ENCODE data around the gene SH3RF3. TPM values are rescaled to one million over a fixed set of nuclear protein-coding genes. Genes with fewer than 3 reads are reported as not detected.

Gene SH3RF3
- total RNA-seq, 1 experiment from 2014 or later, result 1.0 TPM

DNA sequence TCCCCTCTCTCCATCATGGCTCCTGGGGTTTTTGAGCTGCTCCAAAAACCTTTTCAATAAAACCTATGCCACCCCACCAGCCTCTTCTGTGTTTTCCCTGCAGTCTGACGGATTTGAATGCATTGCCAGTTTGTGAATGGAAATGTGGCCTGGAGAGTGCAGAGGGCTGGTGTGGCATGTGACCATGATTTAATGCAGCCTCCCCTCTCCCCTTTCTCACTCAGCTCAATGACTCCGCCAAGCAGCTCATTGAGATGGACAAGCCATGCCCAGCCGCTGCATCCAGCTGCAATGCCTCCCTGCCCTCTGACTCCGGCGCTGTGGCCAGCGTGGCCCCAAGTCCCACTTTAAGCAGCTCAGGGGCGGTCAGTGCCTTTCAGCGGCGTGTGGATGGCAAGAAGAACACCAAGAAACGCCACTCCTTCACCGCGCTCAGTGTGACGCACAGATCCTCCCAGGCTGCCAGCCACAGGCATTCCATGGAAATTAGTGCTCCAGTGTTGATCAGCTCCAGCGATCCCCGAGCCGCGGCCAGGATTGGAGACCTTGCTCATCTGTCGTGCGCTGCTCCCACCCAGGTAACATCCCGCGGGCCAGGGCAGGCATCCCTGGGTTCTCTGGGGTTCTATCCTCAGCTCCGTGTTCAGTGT, 269.5 kb downstream of the SH3RF3 start (continued):
- TF ChIP-seq, protein P1, sequence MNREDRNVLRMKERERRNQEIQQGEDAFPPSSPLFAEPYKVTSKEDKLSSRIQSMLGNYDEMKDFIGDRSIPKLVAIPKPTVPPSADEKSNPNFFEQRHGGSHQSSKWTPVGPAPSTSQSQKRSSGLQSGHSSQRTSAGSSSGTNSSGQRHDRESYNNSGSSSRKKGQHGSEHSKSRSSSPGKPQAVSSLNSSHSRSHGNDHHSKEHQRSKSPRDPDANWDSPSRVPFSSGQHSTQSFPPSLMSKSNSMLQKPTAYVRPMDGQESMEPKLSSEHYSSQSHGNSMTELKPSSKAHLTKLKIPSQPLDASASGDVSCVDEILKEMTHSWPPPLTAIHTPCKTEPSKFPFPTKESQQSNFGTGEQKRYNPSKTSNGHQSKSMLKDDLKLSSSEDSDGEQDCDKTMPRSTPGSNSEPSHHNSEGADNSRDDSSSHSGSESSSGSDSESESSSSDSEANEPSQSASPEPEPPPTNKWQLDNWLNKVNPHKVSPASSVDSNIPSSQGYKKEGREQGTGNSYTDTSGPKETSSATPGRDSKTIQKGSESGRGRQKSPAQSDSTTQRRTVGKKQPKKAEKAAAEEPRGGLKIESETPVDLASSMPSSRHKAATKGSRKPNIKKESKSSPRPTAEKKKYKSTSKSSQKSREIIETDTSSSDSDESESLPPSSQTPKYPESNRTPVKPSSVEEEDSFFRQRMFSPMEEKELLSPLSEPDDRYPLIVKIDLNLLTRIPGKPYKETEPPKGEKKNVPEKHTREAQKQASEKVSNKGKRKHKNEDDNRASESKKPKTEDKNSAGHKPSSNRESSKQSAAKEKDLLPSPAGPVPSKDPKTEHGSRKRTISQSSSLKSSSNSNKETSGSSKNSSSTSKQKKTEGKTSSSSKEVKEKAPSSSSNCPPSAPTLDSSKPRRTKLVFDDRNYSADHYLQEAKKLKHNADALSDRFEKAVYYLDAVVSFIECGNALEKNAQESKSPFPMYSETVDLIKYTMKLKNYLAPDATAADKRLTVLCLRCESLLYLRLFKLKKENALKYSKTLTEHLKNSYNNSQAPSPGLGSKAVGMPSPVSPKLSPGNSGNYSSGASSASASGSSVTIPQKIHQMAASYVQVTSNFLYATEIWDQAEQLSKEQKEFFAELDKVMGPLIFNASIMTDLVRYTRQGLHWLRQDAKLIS (CRISPR knock-in tag; IDR thresholded peaks at IDR 0.05; ENCODE audit: borderline replicate concordance), result no peak

DNA sequence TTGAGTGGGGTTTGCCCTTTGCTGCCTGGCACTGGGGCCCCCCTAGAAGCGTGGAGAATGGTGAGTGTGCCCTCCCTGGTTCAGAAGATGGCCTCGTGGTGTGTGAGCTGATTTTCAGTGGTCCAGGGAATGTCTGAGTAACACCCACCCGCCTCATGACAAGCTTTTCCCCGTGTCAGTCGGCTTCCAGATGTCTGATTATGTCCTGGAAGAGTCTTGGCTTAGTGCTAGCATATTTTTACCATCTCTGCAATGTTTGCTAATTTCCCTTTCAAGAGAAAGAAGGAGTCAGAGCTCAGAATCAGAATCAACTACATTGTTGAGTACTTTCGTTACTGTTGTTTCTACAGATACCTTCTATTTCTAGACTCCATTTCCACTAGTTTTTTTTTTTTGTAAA, 270.1 kb downstream of the SH3RF3 start:
- CTCF ChIA-PET, result interaction anchor here (1.1 to 1.6 kb wide), 2 partner anchors 9 to 111 kb away, joined by 3 to 4 read pairs; no protein-coding TSS in a partner anchor

GRCh38 chr2:109400102-109400501, 271.1 kb downstream of the SH3RF3 start:
- TF ChIP-seq JUN (CRISPR knock-in tag; IDR thresholded peaks at IDR 0.05), result no peak
- no peak for TF ChIP-seq GABPB1 (CRISPR knock-in tag; IDR thresholded peaks at IDR 0.05)
- no peak for TF ChIP-seq ATF2 (CRISPR knock-in tag; IDR thresholded peaks at IDR 0.05; ENCODE audit: borderline replicate concordance, low read depth)
- TF ChIP-seq NFYB (CRISPR knock-in tag; conservative IDR thresholded peaks at IDR 0.05; ENCODE audit: low read depth), result no peak
- no peaks in the 10 kb centered on the region for H3K36me3 Mint-ChIP-seq
- H3K9me3 Mint-ChIP-seq, result no peaks in the 10 kb centered on the region
- ChIA-PET POLR2A (no interaction called here), CTCF (no interaction called here)
- no peak overlapping the region for H3K4me3 Mint-ChIP-seq
- DNase-seq (ENCODE audit: low spot score) (no peak), ATAC-seq (no peak)
- H3K27me3 Mint-ChIP-seq (ENCODE audit: low read depth), result no peaks in the 10 kb centered on the region
- no peak overlapping the region for H3K27ac Mint-ChIP-seq
- peaks cover 6% of the 10 kb centered on the region; the same call in 1 of the 2 replicates for H3K4me1 Mint-ChIP-seq

More for the DNA sequence above, 270.1 kb downstream of the SH3RF3 start:
- peaks cover 6% of the 10 kb centered on the region; the same call in 1 of the 2 replicates for H3K4me1 Mint-ChIP-seq
- DNase-seq (ENCODE audit: low spot score) (no peak), ATAC-seq (no peak)
- POLR2A ChIA-PET, result no interaction called here
- H3K4me3 Mint-ChIP-seq, result no peak overlapping the region
- no peak for TF ChIP-seq ESRRA (CRISPR knock-in tag; IDR thresholded peaks at IDR 0.05; ENCODE audit: borderline replicate concordance)
- no peak for TF ChIP-seq NR2C2 (CRISPR knock-in tag; IDR thresholded peaks at IDR 0.05)
- TF ChIP-seq NFATC4 (CRISPR knock-in tag; IDR thresholded peaks at IDR 0.05), result no peak
- no peak for TF ChIP-seq JUN (CRISPR knock-in tag; IDR thresholded peaks at IDR 0.05)
- TF ChIP-seq, protein P2, sequence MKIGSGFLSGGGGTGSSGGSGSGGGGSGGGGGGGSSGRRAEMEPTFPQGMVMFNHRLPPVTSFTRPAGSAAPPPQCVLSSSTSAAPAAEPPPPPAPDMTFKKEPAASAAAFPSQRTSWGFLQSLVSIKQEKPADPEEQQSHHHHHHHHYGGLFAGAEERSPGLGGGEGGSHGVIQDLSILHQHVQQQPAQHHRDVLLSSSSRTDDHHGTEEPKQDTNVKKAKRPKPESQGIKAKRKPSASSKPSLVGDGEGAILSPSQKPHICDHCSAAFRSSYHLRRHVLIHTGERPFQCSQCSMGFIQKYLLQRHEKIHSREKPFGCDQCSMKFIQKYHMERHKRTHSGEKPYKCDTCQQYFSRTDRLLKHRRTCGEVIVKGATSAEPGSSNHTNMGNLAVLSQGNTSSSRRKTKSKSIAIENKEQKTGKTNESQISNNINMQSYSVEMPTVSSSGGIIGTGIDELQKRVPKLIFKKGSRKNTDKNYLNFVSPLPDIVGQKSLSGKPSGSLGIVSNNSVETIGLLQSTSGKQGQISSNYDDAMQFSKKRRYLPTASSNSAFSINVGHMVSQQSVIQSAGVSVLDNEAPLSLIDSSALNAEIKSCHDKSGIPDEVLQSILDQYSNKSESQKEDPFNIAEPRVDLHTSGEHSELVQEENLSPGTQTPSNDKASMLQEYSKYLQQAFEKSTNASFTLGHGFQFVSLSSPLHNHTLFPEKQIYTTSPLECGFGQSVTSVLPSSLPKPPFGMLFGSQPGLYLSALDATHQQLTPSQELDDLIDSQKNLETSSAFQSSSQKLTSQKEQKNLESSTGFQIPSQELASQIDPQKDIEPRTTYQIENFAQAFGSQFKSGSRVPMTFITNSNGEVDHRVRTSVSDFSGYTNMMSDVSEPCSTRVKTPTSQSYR (CRISPR knock-in tag; IDR thresholded peaks at IDR 0.05), result no peak
- no peaks in the 10 kb centered on the region for H3K36me3 Mint-ChIP-seq
- H3K27me3 Mint-ChIP-seq (ENCODE audit: low read depth), result no peaks in the 10 kb centered on the region
- H3K9me3 Mint-ChIP-seq, result no peaks in the 10 kb centered on the region
- no peak overlapping the region for H3K27ac Mint-ChIP-seq

DNA sequence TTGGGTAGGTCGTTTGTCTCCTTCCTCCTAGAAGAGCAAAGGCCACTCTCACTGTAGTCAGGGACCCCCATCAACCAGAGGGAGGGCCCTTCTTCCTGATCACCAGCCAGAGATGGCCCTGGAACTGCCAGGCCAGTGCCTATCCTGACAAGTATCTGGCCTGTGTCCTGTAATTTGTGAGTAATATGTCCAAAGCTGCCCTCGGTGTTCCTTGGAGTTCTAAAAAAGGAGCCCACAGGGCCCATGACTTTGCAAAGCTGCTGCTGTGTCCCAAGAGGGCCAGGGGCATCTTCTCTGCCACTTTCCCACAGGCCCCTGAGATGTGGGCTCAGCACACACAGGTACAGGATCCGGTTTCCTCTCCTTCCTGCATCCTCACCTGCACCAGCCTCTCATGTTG, 272.4 kb downstream of the SH3RF3 start:
- DNase-seq (ENCODE audit: low spot score) (no peak), ATAC-seq (no peak)
- H3K27ac Mint-ChIP-seq, result no peak overlapping the region
- POLR2A ChIA-PET, result no interaction called here
- no peak overlapping the region for H3K4me3 Mint-ChIP-seq
- no peaks in the 10 kb centered on the region for H3K27me3 Mint-ChIP-seq (ENCODE audit: low read depth)
- H3K36me3 Mint-ChIP-seq, result no peaks in the 10 kb centered on the region
- H3K9me3 Mint-ChIP-seq, result no peaks in the 10 kb centered on the region
- CTCF ChIA-PET, result no interaction called here
- H3K4me1 Mint-ChIP-seq, result peaks cover 6% of the 10 kb centered on the region; the same call in 1 of the 2 replicates
- TF ChIP-seq ZNF317 (CRISPR knock-in tag; IDR thresholded peaks at IDR 0.05; ENCODE audit: borderline replicate concordance, low read depth) (no peak), ZNF263 (CRISPR knock-in tag; IDR thresholded peaks at IDR 0.05; ENCODE audit: low read depth) (no peak), FOXK1 (CRISPR knock-in tag; IDR thresholded peaks at IDR 0.05) (no peak), ZNF232 (CRISPR knock-in tag; IDR thresholded peaks at IDR 0.05) (no peak), CBFB (CRISPR knock-in tag; IDR thresholded peaks at IDR 0.05; ENCODE audit: low read depth) (no peak), NFATC4 (CRISPR knock-in tag; IDR thresholded peaks at IDR 0.05) (no peak), GRHL2 (CRISPR knock-in tag; IDR thresholded peaks at IDR 0.05; ENCODE audit: insufficient replicate concordance, severe bottlenecking) (no peak)
- TF ChIP-seq, protein P3, sequence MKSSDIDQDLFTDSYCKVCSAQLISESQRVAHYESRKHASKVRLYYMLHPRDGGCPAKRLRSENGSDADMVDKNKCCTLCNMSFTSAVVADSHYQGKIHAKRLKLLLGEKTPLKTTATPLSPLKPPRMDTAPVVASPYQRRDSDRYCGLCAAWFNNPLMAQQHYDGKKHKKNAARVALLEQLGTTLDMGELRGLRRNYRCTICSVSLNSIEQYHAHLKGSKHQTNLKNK (CRISPR knock-in tag; IDR thresholded peaks at IDR 0.05), result no peak
- TF ChIP-seq, protein P4, sequence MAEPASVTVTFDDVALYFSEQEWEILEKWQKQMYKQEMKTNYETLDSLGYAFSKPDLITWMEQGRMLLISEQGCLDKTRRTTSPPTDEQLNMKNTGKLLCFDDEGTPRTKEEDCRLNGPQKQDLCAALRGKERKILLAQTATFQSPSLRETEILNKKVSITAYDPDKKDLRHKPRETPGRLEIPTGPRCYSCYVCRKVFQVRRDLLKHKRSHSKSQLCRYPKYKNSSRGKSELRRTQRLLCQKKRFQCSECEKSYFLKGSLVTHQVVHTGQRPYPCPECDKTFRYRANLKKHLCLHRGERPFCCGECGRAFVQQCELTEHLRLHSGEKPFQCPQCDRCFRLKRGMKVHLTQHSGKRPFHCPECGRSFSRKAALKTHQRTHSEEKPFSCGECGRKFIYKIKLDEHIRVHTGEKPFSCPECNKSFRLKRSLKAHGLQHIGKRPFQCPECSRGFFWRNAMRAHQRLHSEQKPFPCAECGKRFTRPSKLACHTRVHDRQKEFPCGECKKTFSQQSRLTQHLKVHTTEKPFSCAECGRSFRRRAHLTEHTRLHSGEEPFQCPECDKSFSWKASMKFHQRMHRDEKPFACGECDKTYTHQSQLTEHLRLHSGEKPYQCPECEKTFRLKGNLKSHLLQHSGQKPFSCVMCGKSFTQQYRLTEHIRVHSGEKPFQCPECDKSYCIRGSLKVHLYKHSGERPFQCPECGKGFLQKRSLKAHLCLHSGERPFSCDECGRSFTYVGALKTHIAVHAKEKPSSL (CRISPR knock-in tag; conservative IDR thresholded peaks at IDR 0.05), result no peak

Data from WTC11 (cell line).